Thoracic aorta (tissue), 2 donors: ENCODE data around the gene WAPL. TPM values are rescaled to one million over a fixed set of nuclear protein-coding genes. Genes with fewer than 3 reads are reported as not detected.

Source experiments
- ATAC-seq: fragments of 150-250 bp; one replicate; pipeline ENCODE4 v1.8.0; 2017; ENCODE audit warnings: low read depth; ENCODE audit not compliant: insufficient number of reproducible peaks, low FRiP score
- DNase-seq: peaks from one replicate; pipeline ENCODE4 v3.0.0-alpha.2; 2020; ENCODE audit warnings: low spot score
- H3K27ac ChIP-seq, 2 donors: fragments of 200-600 bp; sonication (generic); 1 replicate in 1 of 2; 2 replicates in 1 of 2; pipeline ENCODE4 v1.5.1; 2016; ENCODE audit warnings: mild to moderate bottlenecking in 2 of 2, moderate library complexity in 2 of 2
- H3K27me3 ChIP-seq: fragments of 200-600 bp; sonication (generic); replicated peaks from 2 replicates; pipeline ENCODE4 v1.6.0; 2016; ENCODE audit warnings: mild to moderate bottlenecking; ENCODE audit not compliant: insufficient read depth
- H3K36me3 ChIP-seq: fragments of 200-600 bp; sonication (generic); one replicate; pipeline ENCODE4 v1.5.1; 2016
- H3K4me1 ChIP-seq, 2 donors: fragments of 200-600 bp; sonication (generic); 1 replicate in 1 of 2; 2 replicates in 1 of 2; pipeline versions ENCODE4 v1.5.1 to v1.6.0; 2016; ENCODE audit warnings: low read depth in 2 of 2, mild to moderate bottlenecking in 1 of 2; ENCODE audit not compliant: control insufficient read depth in 1 of 2
- H3K4me3 ChIP-seq: fragments of 200-600 bp; sonication (generic); 2 replicates; pipeline ENCODE4 v1.5.1; 2016; ENCODE audit warnings: mild to moderate bottlenecking
- H3K9me3 ChIP-seq: fragments of 200-600 bp; sonication (generic); 2 replicates; pipeline ENCODE4 v1.5.1; 2016
- total RNA-seq, 2 donors: library from RNA; depleted of rRNA; stranded (reverse); fragments of >200 nt; gene quantifications; one replicate each; pipeline versions ENCODE4 v1.1.0 to v1.2.3, GENCODE V29; 2016
- TF ChIP-seq, protein P1 (sequence below): fragments of 200-600 bp; sonication (generic); IDR thresholded peaks from one replicate; pipeline ENCODE4 v1.5.1; 2019; ENCODE audit warnings: antibody characterized with exemption

The WAPL gene
- total RNA-seq, 2 donors from 2014 or later = 25.9 to 52.7 TPM

DNA sequence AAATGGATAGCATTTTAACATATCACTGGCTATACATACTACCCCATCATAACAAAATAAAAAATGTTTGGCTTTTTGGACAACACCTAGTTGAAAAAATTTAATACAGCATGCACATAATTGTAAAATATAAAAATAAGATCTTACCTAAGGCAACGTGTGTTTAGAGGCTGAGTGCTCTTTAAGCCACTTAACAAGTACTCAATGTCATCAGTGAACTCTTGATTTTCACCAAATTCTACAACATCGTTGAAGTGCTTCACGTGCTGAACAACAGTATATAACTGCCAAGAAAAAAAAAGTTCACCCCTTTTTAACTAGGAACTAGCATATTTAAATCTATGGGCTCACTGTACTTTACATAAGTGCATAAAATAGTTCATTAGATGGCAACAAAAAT lies 49.5 kb downstream of the WAPL start:
- Histone ChIP-seq H3K27ac (no peak overlapping the region), H3K9me3 (no peaks in the 10 kb centered on the region), H3K4me1 (no peaks in the 10 kb centered on the region), H3K36me3 (peaks cover 9% of the 10 kb centered on the region), H3K27me3 (no peaks in the 10 kb centered on the region), H3K4me3 (no peak overlapping the region)
- ATAC-seq (no peak), DNase-seq (no peak)
- TF ChIP-seq, protein P1, sequence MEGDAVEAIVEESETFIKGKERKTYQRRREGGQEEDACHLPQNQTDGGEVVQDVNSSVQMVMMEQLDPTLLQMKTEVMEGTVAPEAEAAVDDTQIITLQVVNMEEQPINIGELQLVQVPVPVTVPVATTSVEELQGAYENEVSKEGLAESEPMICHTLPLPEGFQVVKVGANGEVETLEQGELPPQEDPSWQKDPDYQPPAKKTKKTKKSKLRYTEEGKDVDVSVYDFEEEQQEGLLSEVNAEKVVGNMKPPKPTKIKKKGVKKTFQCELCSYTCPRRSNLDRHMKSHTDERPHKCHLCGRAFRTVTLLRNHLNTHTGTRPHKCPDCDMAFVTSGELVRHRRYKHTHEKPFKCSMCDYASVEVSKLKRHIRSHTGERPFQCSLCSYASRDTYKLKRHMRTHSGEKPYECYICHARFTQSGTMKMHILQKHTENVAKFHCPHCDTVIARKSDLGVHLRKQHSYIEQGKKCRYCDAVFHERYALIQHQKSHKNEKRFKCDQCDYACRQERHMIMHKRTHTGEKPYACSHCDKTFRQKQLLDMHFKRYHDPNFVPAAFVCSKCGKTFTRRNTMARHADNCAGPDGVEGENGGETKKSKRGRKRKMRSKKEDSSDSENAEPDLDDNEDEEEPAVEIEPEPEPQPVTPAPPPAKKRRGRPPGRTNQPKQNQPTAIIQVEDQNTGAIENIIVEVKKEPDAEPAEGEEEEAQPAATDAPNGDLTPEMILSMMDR = no peak

GRCh38 chr10:86461963-86462804 lies 59.4 kb downstream of the WAPL start:
- TF ChIP-seq, protein P1 = no peak
- no peaks in the 10 kb centered on the region for H3K4me1 ChIP-seq
- peaks cover 27% of the 10 kb centered on the region for H3K36me3 ChIP-seq
- no peaks in the 10 kb centered on the region for H3K27me3 ChIP-seq
- ATAC-seq = no peak
- H3K4me3 ChIP-seq = no peak overlapping the region
- DNase-seq = no peak
- H3K27ac ChIP-seq = no peak overlapping the region
- H3K9me3 ChIP-seq = no peaks in the 10 kb centered on the region

DNA sequence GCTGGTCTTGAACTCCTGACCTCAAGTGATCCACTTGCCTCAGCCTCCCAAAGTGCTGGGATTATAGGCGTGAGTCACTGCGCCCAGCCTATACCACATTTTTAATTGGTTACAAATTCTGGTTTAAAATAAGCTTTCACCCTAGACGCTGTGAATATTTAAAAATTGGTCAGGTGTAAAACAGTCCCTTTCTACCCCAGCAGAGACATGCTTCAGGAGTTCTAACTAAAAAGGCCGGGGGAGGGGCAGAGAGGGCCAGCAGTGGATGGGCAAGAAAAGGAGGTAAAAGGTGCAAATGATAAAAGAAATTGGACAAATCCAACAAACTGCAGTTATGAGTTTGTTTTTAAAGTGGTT lies 70.0 kb downstream of the WAPL start:
- no peaks in the 10 kb centered on the region for H3K9me3 ChIP-seq
- H3K4me3 ChIP-seq = no peak overlapping the region
- DNase-seq = no peak
- H3K36me3 ChIP-seq = peaks cover 18% of the 10 kb centered on the region
- ATAC-seq = no peak
- TF ChIP-seq, protein P1 = no peak
- H3K27me3 ChIP-seq = no peaks in the 10 kb centered on the region
- peaks cover 0 to 8% of the 10 kb centered on the region in 2 donors for H3K4me1 ChIP-seq
- no peak overlapping the region for H3K27ac ChIP-seq

GRCh38 chr10:86450806-86451603 lies 70.6 kb downstream of the WAPL start:
- H3K9me3 ChIP-seq = no peaks in the 10 kb centered on the region
- H3K4me3 ChIP-seq = no peak overlapping the region
- no peak overlapping the region for H3K27ac ChIP-seq
- no peaks in the 10 kb centered on the region for H3K27me3 ChIP-seq
- H3K36me3 ChIP-seq = peaks cover 18% of the 10 kb centered on the region
- peaks cover 0 to 8% of the 10 kb centered on the region in 2 donors for H3K4me1 ChIP-seq
- no peak for ATAC-seq
- DNase-seq = no peak
- TF ChIP-seq, protein P1 = no peak

DNA sequence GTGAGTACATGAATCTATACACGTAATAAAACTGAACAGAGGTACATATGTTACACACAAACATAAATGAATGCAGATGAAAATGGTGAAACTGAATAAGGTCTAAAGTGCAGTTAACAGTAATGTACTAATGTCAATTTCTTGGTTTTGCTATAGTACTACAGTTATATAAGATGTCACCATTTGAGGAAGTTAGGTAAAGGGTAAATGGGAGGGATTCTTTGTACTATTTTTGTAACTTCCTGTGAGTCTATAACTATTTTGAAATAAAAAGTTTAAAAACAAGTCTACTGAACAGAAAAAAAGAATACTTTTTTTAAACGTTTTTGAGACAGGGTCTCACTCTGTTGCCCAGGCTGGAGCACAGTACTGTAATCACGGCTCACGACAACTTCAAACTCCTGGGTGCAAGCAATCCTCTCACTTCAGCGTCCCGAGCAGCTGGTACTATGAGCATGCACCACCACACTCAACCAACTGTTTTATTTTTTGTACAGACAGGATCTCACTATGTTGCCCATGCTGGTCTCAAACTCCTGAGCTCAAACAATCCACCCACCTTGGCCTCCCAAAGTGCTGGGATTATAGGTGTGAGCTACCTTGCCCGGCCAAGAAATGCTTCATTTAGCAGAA lies 71.5 kb downstream of the WAPL start:
- TF ChIP-seq, protein P1 = no peak

More for the DNA sequence above, 71.5 kb downstream of the WAPL start:
- Histone ChIP-seq H3K36me3 (peaks cover 18% of the 10 kb centered on the region), H3K27ac (peak overlapping the region in 1 of 2 donors; percentile 7), H3K27me3 (no peaks in the 10 kb centered on the region), H3K4me3 (no peak overlapping the region), H3K4me1 (peaks cover 0 to 8% of the 10 kb centered on the region in 2 donors), H3K9me3 (no peaks in the 10 kb centered on the region)
- DNase-seq (no peak), ATAC-seq (no peak)
